Esophagus muscularis mucosa (tissue), 4 donors: Measurements from ENCODE around the gene CTSW. TPM values are rescaled to one million over a fixed set of nuclear protein-coding genes. Genes with fewer than 3 reads are reported as not detected.

Experiments
- DNase-seq: peaks from one replicate; pipeline ENCODE4 v3.0.0-alpha.2; 2017; ENCODE audit errors: extremely low spot score
- H3K27ac ChIP-seq, 4 donors: fragments of 200-600 bp; sonication (generic); replicated peaks in 1 of 4; 1 replicate in 3 of 4; 2 replicates in 1 of 4; pipeline ENCODE4 v1.5.1; 2016 to 2019; ENCODE audit warnings: mild to moderate bottlenecking in 1 of 4
- H3K27me3 ChIP-seq, 4 donors: fragments of 200-600 bp; sonication (generic); one replicate each; pipeline versions ENCODE4 v1.5.1 to v1.6.0; 2016 to 2019
- H3K36me3 ChIP-seq, 4 donors: fragments of 200-600 bp; sonication (generic); one replicate each; pipeline ENCODE4 v1.5.1; 2016 to 2019
- H3K4me1 ChIP-seq, 4 donors: fragments of 200-600 bp; sonication (generic); one replicate each; pipeline ENCODE4 v1.5.1; 2016 to 2019
- H3K4me3 ChIP-seq, 4 donors: fragments of 200-600 bp; sonication (generic); 1 replicate in 2 of 4; 2 replicates in 2 of 4; pipeline ENCODE4 v1.5.1; 2016 to 2019; ENCODE audit warnings: mild to moderate bottlenecking in 4 of 4, moderate library complexity in 1 of 4
- H3K9me3 ChIP-seq, 4 donors: fragments of 200-600 bp; sonication (generic); 1 replicate in 3 of 4; 2 replicates in 1 of 4; pipeline ENCODE4 v1.5.1; 2016 to 2019
- EP300 ChIP-seq: sonication (generic); formaldehyde crosslinking; IDR thresholded peaks from one replicate; pipeline ENCODE4 v1.6.1; 2017; ENCODE audit warnings: antibody characterized with exemption
- POLR2A ChIP-seq: fragments of 450-650 bp; IDR thresholded peaks from one replicate; pipeline ENCODE4 v1.6.1; 2017; ENCODE audit warnings: antibody characterized with exemption, moderate library complexity, mild to moderate bottlenecking, low read depth
- POLR2AphosphoS5 ChIP-seq, 2 donors: sonication (generic); formaldehyde crosslinking; IDR thresholded peaks; one replicate each; pipeline ENCODE4 v1.6.1; 2017; ENCODE audit warnings: antibody characterized with exemption in 2 of 2
- WGBS: methylation state at CpG from one replicate; pipeline ENCODE4 v1.1.5; 2018; 5-methylcytosine and 5-hydroxymethylcytosine counted together
- intact Hi-C: fragments of 100-400 bp; cut with DNase I; formaldehyde crosslinking; loops from one replicate; pipeline ENCODE4 v1.15.1; 2023
- total RNA-seq, 4 donors: library from RNA; depleted of rRNA; stranded (reverse); fragments of >200 nt; gene quantifications; one replicate each; pipeline versions ENCODE4 v1.1.0 to v1.2.1, GENCODE V29; 2016
- TF ChIP-seq, protein P1 (sequence below), 3 experiments: fragments of 200-600 bp in 2 of 3; fragments of 450-650 bp in 1 of 3; sonication (generic) in 2 of 3; IDR thresholded peaks; one replicate each; pipeline ENCODE4 v1.5.1; 2017 to 2019; ENCODE audit warnings: antibody characterized with exemption in 3 of 3, mild to moderate bottlenecking in 2 of 3, moderate library complexity in 1 of 3

CTSW gene
- total RNA-seq, 4 donors from 2014 or later = 0.83 to 2.7 (median 1.5) TPM

DNA sequence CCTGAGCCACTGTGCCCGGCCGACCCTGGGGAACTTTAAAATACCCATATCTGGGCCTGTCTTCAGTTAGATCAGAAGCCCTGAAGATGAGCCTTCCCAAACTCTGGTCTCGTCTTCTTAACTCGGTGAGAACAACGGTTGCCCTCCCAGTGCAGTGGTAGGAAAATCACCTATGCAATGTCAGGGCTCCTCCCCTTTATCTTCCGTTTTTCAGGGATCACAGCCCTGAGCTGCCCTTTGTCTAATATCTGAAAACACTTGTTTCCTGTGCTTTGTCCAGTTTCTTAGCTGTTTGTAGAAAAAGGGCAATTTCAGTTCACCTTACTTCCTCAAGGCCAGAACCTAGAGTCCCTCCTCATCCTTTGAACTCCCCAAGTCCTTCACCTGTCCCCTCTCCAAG lies 49.0 kb downstream of the CTSW start:
- no peak overlapping the region for H3K4me3 ChIP-seq
- no peak for DNase-seq
- no peak for TF ChIP-seq EP300
- TF ChIP-seq, protein P1, sequence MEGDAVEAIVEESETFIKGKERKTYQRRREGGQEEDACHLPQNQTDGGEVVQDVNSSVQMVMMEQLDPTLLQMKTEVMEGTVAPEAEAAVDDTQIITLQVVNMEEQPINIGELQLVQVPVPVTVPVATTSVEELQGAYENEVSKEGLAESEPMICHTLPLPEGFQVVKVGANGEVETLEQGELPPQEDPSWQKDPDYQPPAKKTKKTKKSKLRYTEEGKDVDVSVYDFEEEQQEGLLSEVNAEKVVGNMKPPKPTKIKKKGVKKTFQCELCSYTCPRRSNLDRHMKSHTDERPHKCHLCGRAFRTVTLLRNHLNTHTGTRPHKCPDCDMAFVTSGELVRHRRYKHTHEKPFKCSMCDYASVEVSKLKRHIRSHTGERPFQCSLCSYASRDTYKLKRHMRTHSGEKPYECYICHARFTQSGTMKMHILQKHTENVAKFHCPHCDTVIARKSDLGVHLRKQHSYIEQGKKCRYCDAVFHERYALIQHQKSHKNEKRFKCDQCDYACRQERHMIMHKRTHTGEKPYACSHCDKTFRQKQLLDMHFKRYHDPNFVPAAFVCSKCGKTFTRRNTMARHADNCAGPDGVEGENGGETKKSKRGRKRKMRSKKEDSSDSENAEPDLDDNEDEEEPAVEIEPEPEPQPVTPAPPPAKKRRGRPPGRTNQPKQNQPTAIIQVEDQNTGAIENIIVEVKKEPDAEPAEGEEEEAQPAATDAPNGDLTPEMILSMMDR (IDR thresholded peaks at IDR 0.05) = no peak
- no peak for TF ChIP-seq POLR2AphosphoS5 (IDR thresholded peaks at IDR 0.05)
- TF ChIP-seq POLR2A = no peak
- no peaks in the 10 kb centered on the region for H3K9me3 ChIP-seq
- H3K27me3 ChIP-seq = peaks cover 0 to 6% (median 0%) of the 10 kb centered on the region in 4 donors
- H3K36me3 ChIP-seq = peaks cover 0 to 3% (median under 1%) of the 10 kb centered on the region in 4 donors
- H3K27ac ChIP-seq = no peak overlapping the region
- 72% methylated on average over 6 of the region's 6 CpGs for WGBS
- H3K4me1 ChIP-seq = no peaks in the 10 kb centered on the region
- intact Hi-C loops = loop anchor here (10.0 kb wide), 1 partner anchor 56 kb away; no protein-coding TSS in a partner anchor

DNA sequence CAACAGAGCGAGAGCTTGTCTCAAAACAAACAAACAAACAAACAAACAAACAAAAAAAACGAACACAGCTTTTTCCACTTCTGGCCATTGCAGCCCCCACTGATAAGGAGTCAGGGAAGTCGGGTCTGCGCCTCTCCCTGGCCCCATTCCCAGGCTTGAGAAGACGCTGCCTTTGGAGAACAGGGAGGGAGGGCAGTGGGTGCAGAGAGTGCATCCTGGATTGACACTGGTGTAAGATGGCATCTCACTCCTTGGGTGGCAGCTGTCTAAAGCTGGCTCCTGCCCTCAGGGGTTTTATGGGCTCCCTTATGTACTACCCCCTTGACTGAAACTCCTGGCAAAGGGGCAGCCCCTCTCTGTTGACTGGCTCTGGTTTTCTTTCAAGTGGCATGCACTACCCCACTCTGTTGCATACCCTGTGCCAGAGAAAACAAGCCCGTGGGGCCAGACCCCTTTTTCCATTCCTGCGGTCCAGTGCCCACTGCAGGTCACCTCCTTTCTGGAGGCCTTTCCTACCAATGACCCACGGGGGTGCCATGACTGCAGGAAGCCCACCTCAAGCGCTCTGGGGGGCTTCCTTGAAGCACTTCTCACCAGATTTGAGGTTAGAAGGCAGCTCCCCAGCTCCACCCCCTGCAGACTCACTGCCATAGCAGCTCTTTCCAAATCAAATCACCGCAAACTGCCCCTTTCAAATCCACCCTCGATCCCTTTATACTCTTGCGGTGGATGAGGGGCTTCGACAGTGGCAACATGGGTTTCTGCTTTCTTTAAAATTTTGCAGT lies 52.3 kb downstream of the CTSW start:
- H3K36me3 ChIP-seq = no peaks in the 10 kb centered on the region
- H3K4me3 ChIP-seq = no peak overlapping the region
- no peaks in the 10 kb centered on the region for H3K9me3 ChIP-seq
- peaks cover 0 to 6% (median 0%) of the 10 kb centered on the region in 4 donors for H3K27me3 ChIP-seq
- 52% methylated on average over 13 of the region's 13 CpGs for WGBS
- H3K27ac ChIP-seq = no peak overlapping the region
- TF ChIP-seq POLR2A (no peak), EP300 (no peak), POLR2AphosphoS5 (IDR thresholded peaks at IDR 0.05) (no peak)
- TF ChIP-seq, protein P1 (IDR thresholded peaks at IDR 0.05) = no peak
- intact Hi-C loops = no loop called here
- H3K4me1 ChIP-seq = no peaks in the 10 kb centered on the region
- DNase-seq = no peak

DNA sequence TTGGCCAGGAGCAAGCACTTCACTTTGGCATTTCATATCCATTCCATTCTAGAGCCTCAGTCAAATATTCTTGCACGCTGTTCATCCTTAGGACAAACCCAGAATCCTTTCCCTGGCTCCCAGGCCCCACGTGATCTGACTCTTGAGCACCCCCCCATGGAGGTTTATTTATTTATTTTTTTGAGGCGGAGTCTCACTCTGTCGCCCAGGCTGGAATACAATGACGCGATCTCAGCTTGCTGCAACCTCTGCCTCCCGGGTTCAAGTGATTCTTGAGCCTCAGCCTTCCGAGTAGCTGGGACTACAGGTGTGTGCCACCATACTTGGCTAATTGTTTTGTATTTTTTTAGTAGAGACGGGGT lies 52.9 kb downstream of the CTSW start:
- H3K27ac ChIP-seq = no peak overlapping the region
- H3K4me1 ChIP-seq = no peaks in the 10 kb centered on the region
- TF ChIP-seq EP300 = no peak
- H3K27me3 ChIP-seq = peaks cover 0 to 9% (median 0%) of the 10 kb centered on the region in 4 donors
- intact Hi-C loops = no loop called here
- DNase-seq = no peak
- no peaks in the 10 kb centered on the region for H3K36me3 ChIP-seq
- no peaks in the 10 kb centered on the region for H3K9me3 ChIP-seq
- H3K4me3 ChIP-seq = no peak overlapping the region
- 36% methylated on average over 9 of the region's 9 CpGs for WGBS

Other genes with a start within 250 kb of the CTSW start
- 10 to 100 TPM; 40.7 to 56.3 (median 45.8) TPM for gene SIPA1, start 241.7 kb upstream of the CTSW start, total RNA-seq
- gene RELA, start 216.9 kb upstream of the CTSW start, total RNA-seq = 10 to 100 TPM; 51.5 to 84.6 (median 82.1) TPM
- 10 to 100 TPM; 66.4 to 77.1 (median 68.3) TPM for gene KAT5, start 167.6 kb upstream of the CTSW start, total RNA-seq
- gene RNASEH2C, start 159.0 kb upstream of the CTSW start, total RNA-seq = 100 to 1,000 TPM in 1 of 4 donors, 10 to 100 TPM in 3; 72.1 to 137 (median 80.9) TPM
- gene AP5B1, start 98.9 kb upstream of the CTSW start, total RNA-seq = 10 to 100 TPM; 15.0 to 28.0 (median 24.2) TPM
- gene OVOL1, start 92.8 kb upstream of the CTSW start, total RNA-seq = not detected
- under 1 TPM; 0.33 to 0.78 (median 0.41) TPM for gene SNX32, start 45.9 kb upstream of the CTSW start, total RNA-seq
- 100 to 1,000 TPM; 610 to 793 (median 738) TPM for gene CFL1, start 21.7 kb upstream of the CTSW start, total RNA-seq
- 10 to 100 TPM; 42.2 to 74.2 (median 58.3) TPM for gene MUS81, start 19.4 kb upstream of the CTSW start, total RNA-seq
- gene EFEMP2, start 7.0 kb upstream of the CTSW start, total RNA-seq = 100 to 1,000 TPM in 1 of 4 donors, 10 to 100 TPM in 3; 71.8 to 111 (median 82.2) TPM
- 10 to 100 TPM; 33.2 to 74.3 (median 48.6) TPM for gene FIBP, start 8.6 kb downstream of the CTSW start, total RNA-seq
- gene CCDC85B, start 10.8 kb downstream of the CTSW start, total RNA-seq = 10 to 100 TPM; 63.5 to 99.5 (median 84.6) TPM
- gene FOSL1, start 20.6 kb downstream of the CTSW start, total RNA-seq = 10 to 100 TPM in 1 of 4 donors, 1 to 10 TPM in 2, not detected in 1; 3.2 to 47.2 (median 8.7) TPM
- 10 to 100 TPM; 18.2 to 56.0 (median 28.0) TPM for gene C11orf68, start 39.2 kb downstream of the CTSW start, total RNA-seq
- 100 to 1,000 TPM in 2 of 4 donors, 10 to 100 TPM in 2; 78.4 to 122 (median 101) TPM for gene DRAP1, start 39.6 kb downstream of the CTSW start, total RNA-seq
- not detected for gene TSGA10IP, start 65.6 kb downstream of the CTSW start, total RNA-seq
- 10 to 100 TPM; 47.8 to 65.0 (median 58.7) TPM for gene SART1, start 81.9 kb downstream of the CTSW start, total RNA-seq
- gene EIF1AD, start 122.3 kb downstream of the CTSW start, total RNA-seq = 10 to 100 TPM; 25.3 to 34.9 (median 28.2) TPM
- 10 to 100 TPM; 46.9 to 72.5 (median 57.9) TPM for gene BANF1, start 122.7 kb downstream of the CTSW start, total RNA-seq
- not detected for gene CST6, start 132.2 kb downstream of the CTSW start, total RNA-seq
- under 1 TPM in 1 of 4 donors, not detected in 3; 0.52 TPM for gene CATSPER1, start 146.6 kb downstream of the CTSW start, total RNA-seq
- 1 to 10 TPM in 3 of 4 donors, under 1 TPM in 1; 0.83 to 7.4 (median 3.3) TPM for gene GAL3ST3, start 169.3 kb downstream of the CTSW start, total RNA-seq
- 100 to 1,000 TPM; 117 to 160 (median 137) TPM for gene SF3B2, start 172.5 kb downstream of the CTSW start, total RNA-seq
- gene PACS1, start 190.4 kb downstream of the CTSW start, total RNA-seq = 10 to 100 TPM; 37.1 to 97.8 (median 54.3) TPM